Right atrium auricular region (tissue), 2 donors: ENCODE data around the gene BMAL1. TPM values are rescaled to one million over a fixed set of nuclear protein-coding genes. Genes with fewer than 3 reads are reported as not detected.
A peak's percentile ranks its signal among the peaks of the same experiment; 100 is the strongest.

Experiments used
- DNase-seq: peaks from one replicate; pipeline ENCODE4 v3.0.0-alpha.2; 2019; ENCODE audit warnings: low spot score
- H3K27ac ChIP-seq, 2 donors: fragments of 200-600 bp; sonication (generic); 1 replicate in 1 of 2; 2 replicates in 1 of 2; pipeline ENCODE4 v1.5.1; 2016 to 2019
- H3K27me3 ChIP-seq, 2 donors: fragments of 200-600 bp; sonication (generic); one replicate each; pipeline versions ENCODE4 v1.5.1 to v1.6.0; 2017 to 2019
- H3K36me3 ChIP-seq: fragments of 200-600 bp; sonication (generic); one replicate; pipeline ENCODE4 v1.5.1; 2016
- H3K4me1 ChIP-seq, 2 donors: fragments of 200-600 bp; sonication (generic); one replicate each; pipeline versions ENCODE4 v1.5.1 to v1.6.0; 2017 to 2019
- H3K4me3 ChIP-seq, 2 donors: fragments of 200-600 bp; sonication (generic); 1 replicate in 1 of 2; 2 replicates in 1 of 2; pipeline ENCODE4 v1.5.1; 2017 to 2019; ENCODE audit warnings: mild to moderate bottlenecking in 1 of 2, moderate library complexity in 1 of 2
- H3K9me3 ChIP-seq, 2 donors: fragments of 200-600 bp; sonication (generic); one replicate each; pipeline ENCODE4 v1.5.1; 2019
- CTCF ChIP-seq, 2 donors: fragments of 200-600 bp; sonication (generic); IDR thresholded peaks; one replicate each; pipeline ENCODE4 v1.5.1; 2019; ENCODE audit warnings: antibody characterized with exemption in 2 of 2
- total RNA-seq, 2 donors: library from RNA; depleted of rRNA; stranded (reverse); fragments of >200 nt; gene quantifications; one replicate each; pipeline ENCODE4 v1.1.0, GENCODE V29; 2016

Gene BMAL1
- total RNA-seq, 2 donors from 2014 or later = 20.7 to 24.9 TPM

GRCh38 chr11:13258855-13259254, 18.7 kb upstream of the BMAL1 start:
- Histone ChIP-seq H3K4me1 (peaks cover 0 to 25% of the 10 kb centered on the region in 2 donors), H3K27me3 (no peaks in the 10 kb centered on the region), H3K4me3 (no peak overlapping the region), H3K9me3 (no peaks in the 10 kb centered on the region), H3K27ac (no peak overlapping the region), H3K36me3 (no peaks in the 10 kb centered on the region)
- TF ChIP-seq CTCF (IDR thresholded peaks at IDR 0.05) = no peak
- no peak for DNase-seq

GRCh38 chr11:13259374-13259773, 18.2 kb upstream of the BMAL1 start:
- no peaks in the 10 kb centered on the region for H3K27me3 ChIP-seq
- H3K4me3 ChIP-seq = no peak overlapping the region
- no peaks in the 10 kb centered on the region for H3K9me3 ChIP-seq
- peaks cover 0 to 25% of the 10 kb centered on the region in 2 donors for H3K4me1 ChIP-seq
- no peak for DNase-seq
- no peak for TF ChIP-seq CTCF (IDR thresholded peaks at IDR 0.05)
- H3K36me3 ChIP-seq = no peaks in the 10 kb centered on the region
- no peak overlapping the region for H3K27ac ChIP-seq

- H3K4me3 ChIP-seq = no peak overlapping the region
- TF ChIP-seq CTCF (IDR thresholded peaks at IDR 0.05) = no peak
- no peaks in the 10 kb centered on the region for H3K9me3 ChIP-seq
- H3K27me3 ChIP-seq = no peaks in the 10 kb centered on the region
- H3K36me3 ChIP-seq = no peaks in the 10 kb centered on the region
- H3K4me1 ChIP-seq = peaks cover 0 to 25% of the 10 kb centered on the region in 2 donors
- peak overlapping the region; percentile 66 to 80 for H3K27ac ChIP-seq
- DNase-seq = no peak
These were observed 17.2 kb upstream of the BMAL1 start for GRCh38 chr11:13260201-13260962.

GRCh38 chr11:13260963-13261588, 16.5 kb upstream of the BMAL1 start:
- H3K4me3 ChIP-seq = no peak overlapping the region
- H3K27ac ChIP-seq = peak overlapping the region; percentile 66 to 80
- no peak for TF ChIP-seq CTCF (IDR thresholded peaks at IDR 0.05)
- H3K4me1 ChIP-seq = peaks cover 0 to 25% of the 10 kb centered on the region in 2 donors
- H3K27me3 ChIP-seq = no peaks in the 10 kb centered on the region
- no peaks in the 10 kb centered on the region for H3K9me3 ChIP-seq
- no peaks in the 10 kb centered on the region for H3K36me3 ChIP-seq
- no peak for DNase-seq

GRCh38 chr11:13261591-13262061, 16.0 kb upstream of the BMAL1 start:
- peak overlapping the region; percentile 66 to 80 for H3K27ac ChIP-seq
- H3K9me3 ChIP-seq = no peaks in the 10 kb centered on the region
- H3K36me3 ChIP-seq = no peaks in the 10 kb centered on the region
- peaks cover 0 to 25% of the 10 kb centered on the region in 2 donors for H3K4me1 ChIP-seq
- no peak overlapping the region for H3K4me3 ChIP-seq
- DNase-seq = no peak
- H3K27me3 ChIP-seq = no peaks in the 10 kb centered on the region
- TF ChIP-seq CTCF (IDR thresholded peaks at IDR 0.05) = no peak
